MCF 10A (cell line): ENCODE results near the gene CNOT6L. TPM values are rescaled to one million over a fixed set of nuclear protein-coding genes. Genes with fewer than 3 reads are reported as not detected.

Experiments
- BruUV-seq: library from RNA; stranded (reverse); fragments of 400-500 nt; replicated peaks from 2 replicates; lab custom pipeline; 2021; lab: Mats Ljungman, UMichigan
- CTCF ChIA-PET: fragments of 300-600 bp; sonication (Branson Sonifier 250); formaldehyde crosslinking; extraction: SDS; loops from one replicate; lab custom pipeline; 2021; ENCODE audit warnings: antibody characterized with exemption, inconsistent platforms; lab: Yijun Ruan, JAX
- POLR2A ChIA-PET: fragments of 300-600, 350-650 bp; sonication (Branson Sonifier 250); formaldehyde crosslinking; extraction: SDS; loops from one replicate; lab custom pipeline; 2020; ENCODE audit warnings: antibody characterized with exemption, inconsistent platforms; lab: Yijun Ruan, JAX
- DNase-seq: peaks from one replicate; pipeline ENCODE4 v3.0.0-alpha.2; 2018; ENCODE audit not compliant: unreplicated experiment
- H3K27ac Mint-ChIP-seq: one replicate; pipeline ENCODE4 v1.8.0; 2022; ENCODE audit warnings: mild to moderate bottlenecking, low read depth, mixed read lengths; ENCODE audit not compliant: unreplicated experiment
- H3K27me3 Mint-ChIP-seq: one replicate; pipeline ENCODE4 v1.8.0; 2022; ENCODE audit warnings: mixed read lengths; ENCODE audit not compliant: insufficient read depth, unreplicated experiment
- H3K36me3 Mint-ChIP-seq: one replicate; pipeline ENCODE4 v1.8.0; 2022; ENCODE audit warnings: mild to moderate bottlenecking, moderate library complexity, mixed read lengths; ENCODE audit not compliant: insufficient read depth, unreplicated experiment
- H3K4me1 Mint-ChIP-seq: one replicate; pipeline ENCODE4 v1.8.0; 2022; ENCODE audit warnings: mixed read lengths; ENCODE audit not compliant: insufficient read depth, unreplicated experiment
- H3K4me3 Mint-ChIP-seq: one replicate; pipeline ENCODE4 v1.8.0; 2022; ENCODE audit warnings: mild to moderate bottlenecking, moderate library complexity, mixed read lengths; ENCODE audit not compliant: unreplicated experiment
- H3K9me3 Mint-ChIP-seq: one replicate; pipeline ENCODE4 v1.8.0; 2022; ENCODE audit warnings: mixed read lengths; ENCODE audit not compliant: unreplicated experiment
- intact Hi-C: fragments of 100-400 bp; cut with micrococcal nuclease; formaldehyde crosslinking; loops from 2 replicates; pipeline ENCODE4 v1.14.1; 2022
- total RNA-seq: library from RNA; stranded (reverse); gene quantifications from 2 replicates; pipeline ENCODE4 v1.2.3, GENCODE V29; 2022
- TF ChIP-seq, protein P1 (sequence below): fragments of 200-600 bp; IDR thresholded peaks from one replicate; pipeline ENCODE4 v1.8.0; 2022; ENCODE audit warnings: antibody characterized with exemption, mild to moderate bottlenecking; ENCODE audit not compliant: unreplicated experiment

Gene CNOT6L
- total RNA-seq, 1 experiment from 2014 or later = 47.3 TPM

DNA sequence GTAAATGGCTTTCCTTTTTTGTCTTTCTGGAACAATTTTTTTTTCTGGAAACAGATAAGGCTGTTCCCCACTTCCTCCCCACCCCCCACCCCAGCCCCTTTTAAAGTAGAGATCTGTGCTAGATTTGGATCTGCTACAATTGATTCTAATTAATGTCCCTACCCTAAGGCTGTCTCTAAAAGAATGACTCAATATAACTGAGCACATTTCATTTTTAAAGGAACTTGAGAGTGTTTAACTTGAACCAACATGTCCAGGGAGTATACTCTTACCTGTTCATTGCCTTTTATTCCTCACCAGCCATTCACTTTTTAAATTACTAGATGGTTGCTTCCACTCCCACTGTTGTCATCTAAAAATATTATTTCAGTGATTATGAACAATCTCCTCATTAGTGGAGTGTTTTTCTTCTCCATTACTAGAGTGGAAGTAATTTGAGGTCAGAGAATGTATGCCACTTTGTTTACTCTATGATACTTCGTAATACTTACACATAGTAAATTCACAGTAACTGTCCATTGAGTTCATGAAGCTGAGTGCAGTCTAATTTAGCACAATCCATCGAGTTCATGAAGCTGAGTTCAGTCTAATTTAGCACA lies 14.1 kb upstream of the CNOT6L start:
- intact Hi-C loops = no loop called here
- ChIA-PET POLR2A (interaction anchor here (0.8 to 6.7 kb wide), 10 partner anchors 9 to 95 kb away, joined by 3 to 99 read pairs (median 5); partner anchors contain the start of genes CNOT6L and MRPL1), CTCF (interaction anchor here (0.5 to 1.1 kb wide), 2 partner anchors 15 to 16 kb away, joined by 3 to 6 read pairs; no protein-coding TSS in a partner anchor)
- DNase-seq = peak; percentile 17
- H3K27me3 Mint-ChIP-seq = no peaks in the 10 kb centered on the region
- no peaks in the 10 kb centered on the region for H3K36me3 Mint-ChIP-seq
- H3K4me3 Mint-ChIP-seq = no peak overlapping the region
- TF ChIP-seq, protein P1, sequence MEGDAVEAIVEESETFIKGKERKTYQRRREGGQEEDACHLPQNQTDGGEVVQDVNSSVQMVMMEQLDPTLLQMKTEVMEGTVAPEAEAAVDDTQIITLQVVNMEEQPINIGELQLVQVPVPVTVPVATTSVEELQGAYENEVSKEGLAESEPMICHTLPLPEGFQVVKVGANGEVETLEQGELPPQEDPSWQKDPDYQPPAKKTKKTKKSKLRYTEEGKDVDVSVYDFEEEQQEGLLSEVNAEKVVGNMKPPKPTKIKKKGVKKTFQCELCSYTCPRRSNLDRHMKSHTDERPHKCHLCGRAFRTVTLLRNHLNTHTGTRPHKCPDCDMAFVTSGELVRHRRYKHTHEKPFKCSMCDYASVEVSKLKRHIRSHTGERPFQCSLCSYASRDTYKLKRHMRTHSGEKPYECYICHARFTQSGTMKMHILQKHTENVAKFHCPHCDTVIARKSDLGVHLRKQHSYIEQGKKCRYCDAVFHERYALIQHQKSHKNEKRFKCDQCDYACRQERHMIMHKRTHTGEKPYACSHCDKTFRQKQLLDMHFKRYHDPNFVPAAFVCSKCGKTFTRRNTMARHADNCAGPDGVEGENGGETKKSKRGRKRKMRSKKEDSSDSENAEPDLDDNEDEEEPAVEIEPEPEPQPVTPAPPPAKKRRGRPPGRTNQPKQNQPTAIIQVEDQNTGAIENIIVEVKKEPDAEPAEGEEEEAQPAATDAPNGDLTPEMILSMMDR = no peak
- H3K27ac Mint-ChIP-seq = peak overlapping the region; percentile 89
- no peaks in the 10 kb centered on the region for H3K9me3 Mint-ChIP-seq
- no TSS peak for BruUV-seq
- H3K4me1 Mint-ChIP-seq = peaks cover 8% of the 10 kb centered on the region

DNA sequence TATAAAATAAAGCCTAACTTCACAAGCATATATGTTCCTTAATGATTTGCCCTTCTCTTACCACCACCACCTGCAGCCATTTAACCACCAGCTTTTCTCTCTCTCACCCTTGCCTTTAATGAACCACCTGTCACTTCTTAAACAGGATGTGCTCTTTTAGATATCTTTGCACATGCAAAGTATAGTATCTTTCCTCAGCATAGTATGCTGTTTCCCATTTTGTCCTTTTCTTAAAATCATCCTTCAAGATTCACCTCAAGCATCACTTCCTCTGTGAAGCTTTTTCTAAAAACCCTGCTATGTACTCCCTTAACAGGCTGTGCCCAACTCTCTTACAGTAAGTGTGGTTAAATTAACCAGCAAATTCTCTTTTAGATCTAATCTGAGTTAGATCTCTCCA lies 8.2 kb upstream of the CNOT6L start:
- Mint-ChIP-seq H3K27ac (no peak overlapping the region), H3K4me1 (no peaks in the 10 kb centered on the region), H3K4me3 (no peak overlapping the region), H3K27me3 (no peaks in the 10 kb centered on the region), H3K36me3 (no peaks in the 10 kb centered on the region), H3K9me3 (no peaks in the 10 kb centered on the region)
- CTCF ChIA-PET = interaction anchor here (0.5 to 1.2 kb wide), 3 partner anchors 10 to 654 kb away, joined by 3 to 4 read pairs (median 3); no protein-coding TSS in a partner anchor
- POLR2A ChIA-PET = interaction anchor here (1.2 to 1.9 kb wide), 2 partner anchors 10 to 35 kb away, joined by 3 to 5 read pairs; partner anchors contain the start of gene MRPL1
- intact Hi-C loops = no loop called here
- TF ChIP-seq, protein P1 = no peak
- no peak for DNase-seq
- BruUV-seq = no TSS peak

DNA sequence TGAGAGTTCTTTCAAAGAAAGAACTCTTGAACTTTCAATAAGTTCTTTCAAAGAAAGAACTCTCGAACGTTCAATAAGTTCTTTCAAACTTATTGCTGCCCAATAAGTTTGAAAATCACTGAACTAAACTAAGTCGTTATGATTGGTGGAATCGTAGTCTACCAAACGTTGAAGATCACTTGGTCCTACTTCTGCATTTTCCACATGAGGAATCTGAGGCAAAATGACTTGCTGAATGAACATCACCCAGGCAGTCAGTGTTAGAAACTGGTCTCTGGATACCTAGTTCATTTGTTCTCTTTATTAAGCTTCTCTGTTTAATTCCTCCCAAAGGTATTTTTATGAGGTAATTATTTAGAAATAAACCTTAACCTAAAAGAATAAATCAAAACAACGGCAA lies 7.1 kb upstream of the CNOT6L start:
- intact Hi-C loops = no loop called here
- DNase-seq = no peak
- TF ChIP-seq, protein P1 = no peak
- Mint-ChIP-seq H3K27ac (no peak overlapping the region), H3K27me3 (no peaks in the 10 kb centered on the region), H3K4me3 (no peak overlapping the region), H3K36me3 (no peaks in the 10 kb centered on the region), H3K4me1 (peaks cover 9% of the 10 kb centered on the region), H3K9me3 (no peaks in the 10 kb centered on the region)
- CTCF ChIA-PET = interaction anchor here (0.6 to 1.2 kb wide), 2 partner anchors 11 to 67 kb away, joined by 4 read pairs; no protein-coding TSS in a partner anchor
- POLR2A ChIA-PET = interaction anchor here (1.4 kb wide), 1 partner anchor 36 kb away, joined by 5 read pairs; the partner anchor contains the start of gene MRPL1
- no TSS peak for BruUV-seq

DNA sequence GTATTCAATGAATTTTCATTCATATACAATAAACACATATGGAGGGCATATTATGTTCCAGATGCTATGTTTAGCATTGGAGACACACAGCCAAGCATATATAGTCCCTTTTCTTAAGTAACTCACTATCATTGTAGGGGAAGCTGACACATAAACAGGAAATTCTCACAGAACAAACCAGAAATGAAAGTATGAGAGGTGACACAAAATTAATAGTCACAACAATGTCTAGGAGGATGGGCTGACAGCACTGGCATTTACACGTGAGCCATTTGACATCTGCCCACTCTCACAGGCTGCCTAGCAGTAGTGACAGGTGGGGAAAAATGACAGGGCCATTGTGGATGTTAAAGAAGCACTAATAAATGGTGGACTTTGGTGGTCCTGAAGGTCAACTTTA lies 2.6 kb upstream of the CNOT6L start:
- no peak for DNase-seq
- CTCF ChIA-PET = no interaction called here
- H3K27me3 Mint-ChIP-seq = no peaks in the 10 kb centered on the region

More for the DNA sequence above, 2.6 kb upstream of the CNOT6L start:
- H3K4me3 Mint-ChIP-seq = peak overlapping the region; percentile 93
- TF ChIP-seq, protein P1 = no peak
- peak overlapping the region; percentile 96 for H3K27ac Mint-ChIP-seq
- no TSS peak for BruUV-seq
- POLR2A ChIA-PET = interaction anchor here (1.4 to 6.4 kb wide), 4 partner anchors 10 to 100 kb away, joined by 4 to 332 read pairs (median 60); partner anchors contain the start of gene MRPL1
- intact Hi-C loops = no loop called here
- H3K36me3 Mint-ChIP-seq = no peaks in the 10 kb centered on the region
- no peaks in the 10 kb centered on the region for H3K9me3 Mint-ChIP-seq
- H3K4me1 Mint-ChIP-seq = peaks cover 22% of the 10 kb centered on the region
